ENCODE measurements around the gene HDAC9.

DNA sequence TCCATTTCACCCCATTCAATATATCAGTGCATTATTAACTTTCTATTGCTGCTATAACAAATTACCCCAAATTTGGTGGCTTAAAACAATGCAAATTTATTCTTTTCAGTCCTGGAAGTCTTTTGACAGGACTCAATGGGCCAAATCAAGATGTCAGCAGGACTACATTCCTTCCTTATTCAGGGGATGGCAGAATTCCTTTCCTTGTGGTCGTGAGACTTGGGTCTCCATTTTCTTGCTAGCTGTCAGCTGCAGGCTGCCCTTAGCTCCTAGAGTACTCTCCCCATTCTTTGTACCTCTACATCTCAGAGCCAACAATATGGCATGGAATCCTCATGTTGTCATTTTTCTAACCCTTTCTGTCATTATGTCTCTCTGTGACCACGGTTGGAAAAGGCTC is 310.6 kb downstream of the HDAC9 start:
- TF ChIP-seq, protein P1, sequence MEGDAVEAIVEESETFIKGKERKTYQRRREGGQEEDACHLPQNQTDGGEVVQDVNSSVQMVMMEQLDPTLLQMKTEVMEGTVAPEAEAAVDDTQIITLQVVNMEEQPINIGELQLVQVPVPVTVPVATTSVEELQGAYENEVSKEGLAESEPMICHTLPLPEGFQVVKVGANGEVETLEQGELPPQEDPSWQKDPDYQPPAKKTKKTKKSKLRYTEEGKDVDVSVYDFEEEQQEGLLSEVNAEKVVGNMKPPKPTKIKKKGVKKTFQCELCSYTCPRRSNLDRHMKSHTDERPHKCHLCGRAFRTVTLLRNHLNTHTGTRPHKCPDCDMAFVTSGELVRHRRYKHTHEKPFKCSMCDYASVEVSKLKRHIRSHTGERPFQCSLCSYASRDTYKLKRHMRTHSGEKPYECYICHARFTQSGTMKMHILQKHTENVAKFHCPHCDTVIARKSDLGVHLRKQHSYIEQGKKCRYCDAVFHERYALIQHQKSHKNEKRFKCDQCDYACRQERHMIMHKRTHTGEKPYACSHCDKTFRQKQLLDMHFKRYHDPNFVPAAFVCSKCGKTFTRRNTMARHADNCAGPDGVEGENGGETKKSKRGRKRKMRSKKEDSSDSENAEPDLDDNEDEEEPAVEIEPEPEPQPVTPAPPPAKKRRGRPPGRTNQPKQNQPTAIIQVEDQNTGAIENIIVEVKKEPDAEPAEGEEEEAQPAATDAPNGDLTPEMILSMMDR (IDR thresholded peaks at IDR 0.05) = no peak
- TF ChIP-seq POLR2A (IDR thresholded peaks at IDR 0.05) = no peak

Measured in vagina (tissue), 2 donors.